Adipocyte (in vitro differentiated cells): ENCODE data around the gene SLC14A1.
A peak's percentile ranks its signal among the peaks of the same experiment; 100 is the strongest.

Source experiments
- DNase-seq: peaks from one replicate; pipeline ENCODE4 v3.0.0-alpha.2; 2015; ENCODE audit warnings: low read depth
- H3K27me3 ChIP-seq: replicated peaks from 2 replicates; pipeline ENCODE4 v1.7.0; 2013; ENCODE audit warnings: mild to moderate bottlenecking, low read length, moderate library complexity; ENCODE audit not compliant: control insufficient read depth, insufficient read depth
- H3K36me3 ChIP-seq: 2 replicates; pipeline ENCODE4 v1.7.0; 2013; ENCODE audit warnings: low read length, mild to moderate bottlenecking, moderate library complexity; ENCODE audit not compliant: control insufficient read depth, insufficient read depth, severe bottlenecking
- H3K4me1 ChIP-seq: 2 replicates; pipeline ENCODE4 v1.7.0; 2013; ENCODE audit warnings: mild to moderate bottlenecking, low read length, moderate library complexity; ENCODE audit not compliant: control insufficient read depth, insufficient read depth
- H3K4me3 ChIP-seq: 2 replicates; pipeline ENCODE4 v1.7.0; 2013; ENCODE audit warnings: mild to moderate bottlenecking, low read length, moderate library complexity
- H3K9ac ChIP-seq: 2 replicates; pipeline ENCODE4 v1.7.0; 2013; ENCODE audit warnings: mild to moderate bottlenecking, low read length, moderate library complexity
- H3K9me3 ChIP-seq: 2 replicates; pipeline ENCODE4 v1.7.0; 2013; ENCODE audit warnings: mild to moderate bottlenecking, low read length, moderate library complexity; ENCODE audit not compliant: control insufficient read depth

Gene SLC14A1

GRCh38 chr18:45723567-45724355 is at the start of gene SLC14A1:
TSS of gene SLC14A1 (plus strand) at chr18:45724181. CDS start at chr18:45730321, 6,140 bp downstream.
- DNase-seq, result no peak
- H3K27me3 ChIP-seq, result no peaks in the 10 kb centered on the region
- peaks cover 5% of the 10 kb centered on the region for H3K4me1 ChIP-seq
- H3K36me3 ChIP-seq, result no peaks in the 10 kb centered on the region
- H3K9ac ChIP-seq, result no peak within 1 kb of the TSS
- H3K9me3 ChIP-seq, result no peaks in the 10 kb centered on the region
- H3K4me3 ChIP-seq, result no peak within 1 kb of the TSS

GRCh38 chr18:45677276-45677807 is 46.6 kb upstream of the SLC14A1 start:
- Histone ChIP-seq H3K4me1 (peaks cover 5% of the 10 kb centered on the region), H3K9ac (no peak overlapping the region), H3K9me3 (no peaks in the 10 kb centered on the region), H3K27me3 (no peaks in the 10 kb centered on the region), H3K36me3 (no peaks in the 10 kb centered on the region), H3K4me3 (no peak overlapping the region)
- DNase-seq, result no peak

DNA sequence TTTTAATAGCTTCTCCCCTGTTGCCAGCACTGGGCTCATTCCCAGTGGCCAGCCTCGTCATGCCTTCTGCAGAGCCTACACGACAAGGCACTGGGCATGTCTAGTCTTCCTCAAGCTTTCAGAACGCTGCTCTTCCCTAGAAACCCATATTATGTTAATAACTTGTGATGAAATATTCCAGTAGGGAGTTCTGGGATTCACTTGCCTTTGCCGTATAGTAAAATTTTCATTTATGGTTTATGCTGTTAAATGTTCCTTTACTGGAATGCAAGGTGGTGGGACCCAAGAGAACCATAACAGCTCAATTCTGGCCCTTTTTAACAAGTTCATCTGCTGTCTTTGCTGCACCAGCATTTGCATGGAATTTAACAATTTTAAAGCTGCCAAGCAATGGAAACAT is 45.5 kb upstream of the SLC14A1 start:
- peaks cover 3% of the 10 kb centered on the region for H3K4me1 ChIP-seq

DNA sequence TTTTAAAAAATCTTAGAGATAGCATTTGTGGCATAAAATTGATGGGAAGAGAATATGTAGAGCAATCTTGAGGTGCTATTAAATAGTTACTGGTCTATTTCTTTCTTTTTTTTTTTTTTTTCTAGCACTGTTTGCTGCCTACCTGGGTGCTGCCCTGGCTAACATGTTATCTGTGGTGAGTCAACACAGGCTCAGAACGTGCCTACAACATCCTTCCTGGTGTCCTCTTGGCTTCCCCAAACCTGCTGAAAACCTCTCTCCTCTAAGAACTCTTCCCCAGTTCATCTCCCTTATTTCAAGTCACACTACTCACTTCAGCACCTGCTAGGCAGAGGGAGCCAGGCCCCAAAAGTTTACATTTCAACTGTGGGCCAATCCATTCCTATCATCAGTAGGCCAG is 45.1 kb upstream of the SLC14A1 start:
- no peak for DNase-seq
- Histone ChIP-seq H3K27me3 (no peaks in the 10 kb centered on the region), H3K36me3 (no peaks in the 10 kb centered on the region), H3K9ac (no peak overlapping the region), H3K4me1 (peaks cover 7% of the 10 kb centered on the region), H3K9me3 (no peaks in the 10 kb centered on the region), H3K4me3 (no peak overlapping the region)

More for the DNA sequence above, 45.5 kb upstream of the SLC14A1 start:
- no peak overlapping the region for H3K9ac ChIP-seq
- H3K9me3 ChIP-seq, result no peaks in the 10 kb centered on the region
- H3K27me3 ChIP-seq, result no peaks in the 10 kb centered on the region
- H3K36me3 ChIP-seq, result no peaks in the 10 kb centered on the region
- DNase-seq, result no peak
- no peak overlapping the region for H3K4me3 ChIP-seq

DNA sequence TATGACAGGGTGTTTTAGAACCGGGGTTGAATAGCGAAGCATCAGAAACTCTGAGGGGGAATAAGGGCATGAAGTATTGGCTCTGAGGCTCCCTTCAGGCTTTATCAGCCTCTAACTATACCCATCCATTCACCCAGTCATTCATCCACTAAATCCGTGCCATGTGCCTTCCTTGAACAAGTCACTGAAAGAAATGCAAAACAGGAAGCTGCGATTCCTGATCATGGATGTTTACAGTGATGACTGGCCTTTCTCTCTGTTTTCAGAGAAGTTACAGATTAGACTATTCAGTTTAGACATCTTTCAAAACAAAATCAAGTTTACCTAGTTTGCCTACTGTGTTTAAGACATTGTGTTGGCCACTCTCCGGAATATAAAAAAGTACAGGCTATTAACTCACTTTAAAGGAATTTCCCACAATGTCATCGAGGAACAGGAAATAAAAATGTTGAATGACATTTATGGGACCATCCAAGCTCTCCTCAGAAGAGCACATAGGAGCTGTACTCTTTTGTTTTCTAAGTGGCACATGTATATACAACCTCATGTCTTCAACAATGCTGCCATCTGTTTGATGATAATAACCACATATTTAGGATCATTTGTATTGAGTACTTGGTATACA is 43.8 kb upstream of the SLC14A1 start:
- H3K4me1 ChIP-seq, result peaks cover 15% of the 10 kb centered on the region
- H3K9me3 ChIP-seq, result no peaks in the 10 kb centered on the region
- H3K4me3 ChIP-seq, result no peak overlapping the region
- H3K36me3 ChIP-seq, result no peaks in the 10 kb centered on the region
- no peaks in the 10 kb centered on the region for H3K27me3 ChIP-seq
- DNase-seq, result no peak
- H3K9ac ChIP-seq, result no peak overlapping the region

GRCh38 chr18:45682181-45682580 is 41.8 kb upstream of the SLC14A1 start:
- H3K9ac ChIP-seq, result no peak overlapping the region
- H3K36me3 ChIP-seq, result no peaks in the 10 kb centered on the region
- H3K4me3 ChIP-seq, result no peak overlapping the region
- DNase-seq, result no peak
- H3K4me1 ChIP-seq, result peaks cover 21% of the 10 kb centered on the region
- no peaks in the 10 kb centered on the region for H3K9me3 ChIP-seq
- H3K27me3 ChIP-seq, result no peaks in the 10 kb centered on the region

GRCh38 chr18:45684341-45685115 is 39.5 kb upstream of the SLC14A1 start:
- DNase-seq, result peak; percentile 40
- Histone ChIP-seq H3K36me3 (no peaks in the 10 kb centered on the region), H3K4me3 (no peak overlapping the region), H3K4me1 (peaks cover 33% of the 10 kb centered on the region), H3K9ac (no peak overlapping the region), H3K9me3 (no peaks in the 10 kb centered on the region), H3K27me3 (no peaks in the 10 kb centered on the region)

GRCh38 chr18:45686891-45687611 is 36.9 kb upstream of the SLC14A1 start:
- DNase-seq, result no peak
- H3K27me3 ChIP-seq, result no peaks in the 10 kb centered on the region
- no peak overlapping the region for H3K4me3 ChIP-seq
- peaks cover 33% of the 10 kb centered on the region for H3K4me1 ChIP-seq
- peak overlapping the region; percentile 5 for H3K9ac ChIP-seq
- no peaks in the 10 kb centered on the region for H3K36me3 ChIP-seq
- no peaks in the 10 kb centered on the region for H3K9me3 ChIP-seq

DNA sequence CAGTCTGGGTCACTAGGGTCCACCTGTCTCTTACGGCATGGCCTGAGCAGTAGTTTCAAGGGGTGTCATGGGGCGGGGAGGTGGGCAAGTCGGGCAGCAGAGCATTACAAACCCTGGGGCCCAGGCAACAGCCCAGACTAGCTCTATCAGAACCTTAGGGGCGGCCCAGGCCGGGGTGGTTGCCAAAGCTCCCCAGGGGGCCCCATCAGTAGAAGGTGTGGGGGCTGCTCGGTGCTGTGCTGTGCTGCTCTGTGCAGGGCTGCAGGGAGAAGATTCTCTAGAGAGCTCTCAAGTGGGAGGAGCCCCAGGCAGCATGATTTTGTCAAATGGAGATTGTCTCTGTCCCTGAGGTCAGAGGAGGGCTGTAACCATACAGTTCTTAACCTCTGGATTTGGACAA is 36.4 kb upstream of the SLC14A1 start:
- Histone ChIP-seq H3K9me3 (no peaks in the 10 kb centered on the region), H3K4me3 (no peak overlapping the region), H3K9ac (peak overlapping the region; percentile 47), H3K4me1 (peaks cover 33% of the 10 kb centered on the region), H3K27me3 (no peaks in the 10 kb centered on the region), H3K36me3 (no peaks in the 10 kb centered on the region)
- DNase-seq, result no peak

GRCh38 chr18:45688113-45688512 is 35.9 kb upstream of the SLC14A1 start:
- Histone ChIP-seq H3K4me1 (peaks cover 33% of the 10 kb centered on the region), H3K27me3 (no peaks in the 10 kb centered on the region), H3K9ac (peak overlapping the region; percentile 47), H3K36me3 (no peaks in the 10 kb centered on the region), H3K9me3 (peaks cover under 1% of the 10 kb centered on the region), H3K4me3 (no peak overlapping the region)
- DNase-seq, result no peak
